Measurements from ENCODE around the gene MTMR2. TPM values are rescaled to one million over a fixed set of nuclear protein-coding genes. Genes with fewer than 3 reads are reported as not detected.
A peak's percentile ranks its signal among the peaks of the same experiment; 100 is the strongest.

MTMR2 gene
- total and polyA plus RNA-seq, 10 of the 15 experiments (the other 5 are each of a cell fraction or from before 2014, with no cell fraction given), result 7.6 to 46.6 (median 22.5) TPM

- in situ Hi-C loops (cut with MboI), result no loop called here
- H3K27me3 ChIP-seq (replicated peaks in 1 of 2; ENCODE audit: control insufficient read depth in 2 of 2, insufficient read depth in 2 of 2, low read length in 1 of 2), result no peaks in the 10 kb centered on the region
- SMC1A ChIA-PET (ENCODE audit: uncharacterized antibody, unreplicated experiment), result interaction anchor here (0.6 to 1.3 kb wide), 5 partner anchors 77 to 488 kb away, joined by 3 to 6 read pairs (median 3); no protein-coding TSS in a partner anchor
- TF ChIP-seq RUNX3 (IDR thresholded peaks at IDR 0.05; ENCODE audit: low read length) (no peak), BACH1 (IDR thresholded peaks at IDR 0.05; ENCODE audit: borderline replicate concordance) (peak; percentile 39; the same call in 1 of the 2 replicates)
- intact Hi-C loops (cut with micrococcal nuclease; ENCODE audit: unreplicated experiment), result loop anchor here (10.0 kb wide), 1 partner anchor 290 kb away; no protein-coding TSS in a partner anchor
- no peaks in the 10 kb centered on the region for H3K4me1 ChIP-seq (ENCODE audit: control insufficient read depth, insufficient read depth, low read length)
- CTCF ChIA-PET, result interaction anchor here (0.7 to 1.0 kb wide), 2 partner anchors 469 to 505 kb away, joined by 3 to 5 read pairs; no protein-coding TSS in a partner anchor
- BruUV-seq (replicated peaks), result no TSS peak
- RAD21 ChIA-PET (ENCODE audit: unreplicated experiment), result no interaction called here
- H2AFZ ChIP-seq (ENCODE audit: control insufficient read depth, low read depth, low read length), result peak overlapping the region; percentile 9; the same call in 1 of the 2 replicates
- no peaks in the 10 kb centered on the region for H3K9me3 ChIP-seq (replicated peaks; ENCODE audit: control insufficient read depth, insufficient read depth, low read length)
- ATAC-seq (no peak), DNase-seq (ENCODE audit: low read depth, low spot score) (no peak), FAIRE-seq (no peak)
- H4K20me1 ChIP-seq (ENCODE audit: control insufficient read depth, insufficient read depth), result no peaks in the 10 kb centered on the region
- no peak overlapping the region for H3K9ac ChIP-seq (ENCODE audit: control insufficient read depth, insufficient read depth, low read length)
- H3K4me2 ChIP-seq (ENCODE audit: control insufficient read depth, insufficient read depth), result peak overlapping the region; percentile 70
- H3K36me3 ChIP-seq (ENCODE audit: control insufficient read depth in 2 of 2, insufficient read depth in 2 of 2, low read length in 1 of 2), result no peaks in the 10 kb centered on the region
- peak overlapping the region; percentile 94 for H3K4me3 ChIP-seq
- H3K79me2 ChIP-seq (ENCODE audit: control insufficient read depth, insufficient read depth, low read length), result peaks cover 20% of the 10 kb centered on the region
- WGBS (ENCODE audit: insufficient coverage, insufficient replicate concordance, low lambda C conversion rate, missing lambda C conversion rate), result 99% methylated on average over 5 of the region's 5 CpGs
- no peak overlapping the region for H3K27ac ChIP-seq (ENCODE audit: control insufficient read depth, insufficient read depth)
- POLR2A ChIA-PET, result no interaction called here
Measured at GRCh38 chr11:95925011-95925410, 1.1 kb upstream of the MTMR2 start.

- no peak for FAIRE-seq
- peak overlapping the region; percentile 90 for H3K27ac ChIP-seq (ENCODE audit: control insufficient read depth, insufficient read depth)
- H3K36me3 ChIP-seq (ENCODE audit: control insufficient read depth in 2 of 2, insufficient read depth in 2 of 2, low read length in 1 of 2), result no peaks in the 10 kb centered on the region
- in situ Hi-C loops (cut with MboI), result no loop called here
- no peaks in the 10 kb centered on the region for H3K27me3 ChIP-seq (replicated peaks in 1 of 2; ENCODE audit: control insufficient read depth in 2 of 2, insufficient read depth in 2 of 2, low read length in 1 of 2)
- H3K4me2 ChIP-seq (ENCODE audit: control insufficient read depth, insufficient read depth), result peak overlapping the region; percentile 70
- H3K79me2 ChIP-seq (ENCODE audit: control insufficient read depth, insufficient read depth, low read length), result peaks cover 20% of the 10 kb centered on the region
- CTCF ChIA-PET, result interaction anchor here (0.7 to 1.0 kb wide), 2 partner anchors 470 to 504 kb away, joined by 3 to 5 read pairs; no protein-coding TSS in a partner anchor
- H2AFZ ChIP-seq (ENCODE audit: control insufficient read depth, low read depth, low read length), result peak overlapping the region; percentile 95
- TSS peak; percentile 98 for BruUV-seq (replicated peaks)
- TF ChIP-seq NR2C2 (IDR thresholded peaks at IDR 0.05; ENCODE audit: borderline replicate concordance, control insufficient read depth, insufficient read length, low read depth), result no peak
- TF ChIP-seq SPI1 (IDR thresholded peaks at IDR 0.05; ENCODE audit: borderline replicate concordance, insufficient read depth, low read depth, low read length), result peak; percentile 45; the same call in 1 of the 2 replicates
- TF ChIP-seq IKZF2 (IDR thresholded peaks at IDR 0.05), result peak; percentile 1 to 48; a peak in 2 of 4 replicates
- intact Hi-C loops (cut with micrococcal nuclease; ENCODE audit: unreplicated experiment), result loop anchor here (5.0 to 10.0 kb wide), 4 partner anchors 132 to 772 kb away; partner anchors contain the start of genes CEP57 and MAML2
- DNase-seq (ENCODE audit: low read depth, low spot score), result no peak
- ATAC-seq, result no peak; the same call in 2 of the 3 replicates
- no peaks in the 10 kb centered on the region for H3K4me1 ChIP-seq (ENCODE audit: control insufficient read depth, insufficient read depth, low read length)
- RAD21 ChIA-PET (ENCODE audit: unreplicated experiment), result interaction anchor here (1.0 kb wide), 1 partner anchor 8 kb away, joined by 3 read pairs; no protein-coding TSS in a partner anchor
- POLR2A ChIA-PET, result no interaction called here
- peak overlapping the region; percentile 94 for H3K4me3 ChIP-seq
- WGBS (ENCODE audit: insufficient coverage, insufficient replicate concordance, low lambda C conversion rate, missing lambda C conversion rate), result 0% methylated on average over 4 of the region's 4 CpGs
- no peaks in the 10 kb centered on the region for H4K20me1 ChIP-seq (ENCODE audit: control insufficient read depth, insufficient read depth)
- SMC1A ChIA-PET (ENCODE audit: uncharacterized antibody, unreplicated experiment), result interaction anchor here (1.0 to 1.3 kb wide), 4 partner anchors 76 to 489 kb away, joined by 3 to 6 read pairs (median 4); no protein-coding TSS in a partner anchor
- H3K9ac ChIP-seq (ENCODE audit: control insufficient read depth, insufficient read depth, low read length), result peak overlapping the region; percentile 97
- H3K9me3 ChIP-seq (replicated peaks; ENCODE audit: control insufficient read depth, insufficient read depth, low read length), result no peaks in the 10 kb centered on the region
Measured at GRCh38 chr11:95924414-95924760, 480 bp upstream of the MTMR2 start.
